ENCODE data around the gene OR4K1. TPM values are rescaled to one million over a fixed set of nuclear protein-coding genes. Genes with fewer than 3 reads are reported as not detected.
"Not testable (repeated sequence)": the region's sequence is repeated elsewhere in the genome, so short reads cannot be mapped to it uniquely, and the experiment has no call there.

Gene OR4K1
- not detected in 2 replicates for total RNA-seq (2014; rRNA removed; shearing (Covaris generic))

- DNase-seq (ENCODE audit: low read depth): no peak
Measured at GRCh38 chr14:19930617-19931016, at the start of gene OR4K1. Gene OR4K1 (plus strand): TSS chr14:19930917. CDS start chr14:19935667, 4,750 bp downstream.

GRCh38 chr14:19895282-19895681 lies 35.4 kb upstream of the OR4K1 start:
- no peak for DNase-seq (ENCODE audit: low read depth)

GRCh38 chr14:19900999-19901398 lies 29.7 kb upstream of the OR4K1 start:
- DNase-seq (ENCODE audit: low read depth): no peak

- no peak for DNase-seq (ENCODE audit: low read depth)
Measured at GRCh38 chr14:19902409-19902808, 28.3 kb upstream of the OR4K1 start.

- DNase-seq (ENCODE audit: low read depth): no peak
Measured at GRCh38 chr14:19906665-19907064, 24.1 kb upstream of the OR4K1 start.

GRCh38 chr14:19911114-19911513 lies 19.6 kb upstream of the OR4K1 start:
- no peak for DNase-seq (ENCODE audit: low read depth)

- no peak for DNase-seq (ENCODE audit: low read depth)
Measured at GRCh38 chr14:19917243-19917642, 13.5 kb upstream of the OR4K1 start.

GRCh38 chr14:19917955-19918518 lies 12.7 kb upstream of the OR4K1 start:
- peak; percentile 31 for DNase-seq (ENCODE audit: low read depth)

- DNase-seq (ENCODE audit: low read depth): no peak
Measured at GRCh38 chr14:19918553-19919264, 12.0 kb upstream of the OR4K1 start.

- peak; percentile 42 for DNase-seq (ENCODE audit: low read depth)
Measured at GRCh38 chr14:19920021-19920657, 10.6 kb upstream of the OR4K1 start, which contains the start of gene OR4K5. Gene OR4K5 (plus strand): TSS chr14:19920607. CDS start chr14:19920607, 0 bp downstream.

- no peak for DNase-seq (ENCODE audit: low read depth)
Measured at GRCh38 chr14:19941668-19942067, 11.0 kb downstream of the OR4K1 start.

- peak; percentile 35 for DNase-seq (ENCODE audit: low read depth)
Measured at GRCh38 chr14:19947413-19948090, 16.8 kb downstream of the OR4K1 start.

- peak; percentile 34 for DNase-seq (ENCODE audit: low read depth)
Measured at GRCh38 chr14:19949218-19949617, 18.5 kb downstream of the OR4K1 start.

GRCh38 chr14:19969735-19970134 lies 39.0 kb downstream of the OR4K1 start:
- DNase-seq (ENCODE audit: low read depth): not testable (repeated sequence)

- DNase-seq (ENCODE audit: low read depth): no peak
Measured at GRCh38 chr14:19974844-19975243, 44.1 kb downstream of the OR4K1 start.

GRCh38 chr14:19975291-19975690 lies 44.6 kb downstream of the OR4K1 start, which contains the start of gene OR4K15:
Gene OR4K15 (plus strand): TSS chr14:19975591. CDS start chr14:19975591, 0 bp downstream.
- no peak for DNase-seq (ENCODE audit: low read depth)

Other genes starting within 250 kb of the OR4K1 start
- not detected in 2 replicates for gene OR11H2, start 217.0 kb upstream of the OR4K1 start, total RNA-seq (2014; rRNA removed; shearing (Covaris generic))
- not detected in 2 replicates for gene OR4Q3, start 187.3 kb upstream of the OR4K1 start, total RNA-seq (2014; rRNA removed; shearing (Covaris generic))
- not detected in 2 replicates for gene OR4M1, start 157.4 kb upstream of the OR4K1 start, total RNA-seq (2014; rRNA removed; shearing (Covaris generic))
- not detected in 2 replicates for gene OR4N2, start 127.1 kb upstream of the OR4K1 start, total RNA-seq (2014; rRNA removed; shearing (Covaris generic))
- gene OR4K2, start 55.8 kb upstream of the OR4K1 start, total RNA-seq (2014; rRNA removed; shearing (Covaris generic)): not detected in 2 replicates
- gene OR4K5, start 10.3 kb upstream of the OR4K1 start, total RNA-seq (2014; rRNA removed; shearing (Covaris generic)): not detected in 2 replicates
- not detected in 2 replicates for gene OR4K15, start 44.7 kb downstream of the OR4K1 start, total RNA-seq (2014; rRNA removed; shearing (Covaris generic))
- not detected in 2 replicates for gene OR4Q2, start 71.2 kb downstream of the OR4K1 start, total RNA-seq (2014; rRNA removed; shearing (Covaris generic))
- not detected in 2 replicates for gene OR4K14, start 88.4 kb downstream of the OR4K1 start, total RNA-seq (2014; rRNA removed; shearing (Covaris generic))
- gene OR4K13, start 105.1 kb downstream of the OR4K1 start, total RNA-seq (2014; rRNA removed; shearing (Covaris generic)): not detected in 2 replicates
- gene OR4L1, start 129.1 kb downstream of the OR4K1 start, total RNA-seq (2014; rRNA removed; shearing (Covaris generic)): not detected in 2 replicates
- not detected in 2 replicates for gene OR4K17, start 179.8 kb downstream of the OR4K1 start, total RNA-seq (2014; rRNA removed; shearing (Covaris generic))
- gene OR4N5, start 207.9 kb downstream of the OR4K1 start, total RNA-seq (2014; rRNA removed; shearing (Covaris generic)): not detected in 2 replicates